ENCODE data around the gene P2RY8. TPM values are rescaled to one million over a fixed set of nuclear protein-coding genes. Genes with fewer than 3 reads are reported as not detected.

P2RY8 gene
- polyA plus RNA-seq, 3 donors: 18.9 to 40.0 (median 33.3) TPM

GRCh38 chrX:1425381-1425780 is 111.6 kb downstream of the P2RY8 start:
- intact Hi-C loops (cut with micrococcal nuclease): no loop called here
- no peak overlapping the region for H3K27ac Mint-ChIP-seq
- peaks cover 15 to 25% of the 10 kb centered on the region in 2 donors for H3K36me3 ChIP-seq (replicated peaks in 1 of 2; ENCODE audit: control insufficient read depth in 1 of 2, insufficient read depth in 2 of 2, low read length in 2 of 2)

GRCh38 chrX:1424147-1424851 is 112.7 kb downstream of the P2RY8 start:
- intact Hi-C loops (cut with micrococcal nuclease): no loop called here
- Histone ChIP-seq H3K27ac (ENCODE audit: low read depth in 1 of 2, low read length in 2 of 2) (no peak overlapping the region), H3K9ac (ENCODE audit: insufficient read depth, low read length, poor library complexity, severe bottlenecking) (no peak overlapping the region), H3K4me1 (ENCODE audit: control insufficient read depth in 1 of 2, insufficient read depth in 2 of 2, low read length in 2 of 2) (no peaks in the 10 kb centered on the region), H3K36me3 (replicated peaks in 1 of 2; ENCODE audit: control insufficient read depth in 1 of 2, insufficient read depth in 2 of 2, low read length in 2 of 2) (peaks cover 15 to 25% of the 10 kb centered on the region in 2 donors), H3K4me3 (replicated peaks in 1 of 3; ENCODE audit: low read depth in 2 of 3, low read length in 3 of 3) (no peak overlapping the region), H3K27me3 (ENCODE audit: control insufficient read depth in 2 of 2, insufficient read depth in 2 of 2, low read length in 2 of 2) (no peaks in the 10 kb centered on the region), H3K4me2 (replicated peaks; ENCODE audit: extremely low read depth, low read length, poor library complexity, severe bottlenecking) (no peak overlapping the region), H3K9me3 (replicated peaks in 1 of 2; ENCODE audit: control insufficient read depth in 1 of 2, insufficient read depth in 1 of 2, low read length in 2 of 2) (peaks cover 32 to 36% of the 10 kb centered on the region in 2 donors), H4K20me1 (ENCODE audit: insufficient read depth, low read length) (no peaks in the 10 kb centered on the region), H2AFZ (ENCODE audit: insufficient read depth, low read depth, low read length, poor library complexity, severe bottlenecking) (no peak overlapping the region), H3K79me2 (ENCODE audit: insufficient read depth, low read length) (no peaks in the 10 kb centered on the region)
- no peak overlapping the region for H3K27ac Mint-ChIP-seq
- H3K9me3 Mint-ChIP-seq: peaks cover 24 to 37% (median 32%) of the 10 kb centered on the region in 7 donors
- H3K4me1 Mint-ChIP-seq: no peaks in the 10 kb centered on the region
- H3K4me3 Mint-ChIP-seq: no peak overlapping the region
- TF ChIP-seq CTCF (IDR thresholded peaks at IDR 0.05): no peak
- no peak for DNase-seq
- peaks cover 37 to 65% of the 10 kb centered on the region in 2 donors for H3K36me3 Mint-ChIP-seq
- peaks cover 0 to 3% (median 1%) of the 10 kb centered on the region in 3 donors for H3K27me3 Mint-ChIP-seq (ENCODE audit: low read depth in 3 of 3)
- WGBS (ENCODE audit: insufficient coverage): 83% methylated on average over 9 of the region's 9 CpGs

More at GRCh38 chrX:1425381-1425780, 111.6 kb downstream of the P2RY8 start:
- Histone ChIP-seq H3K79me2 (ENCODE audit: insufficient read depth, low read length) (no peaks in the 10 kb centered on the region), H4K20me1 (ENCODE audit: insufficient read depth, low read length) (no peaks in the 10 kb centered on the region), H3K27me3 (ENCODE audit: control insufficient read depth in 2 of 2, insufficient read depth in 2 of 2, low read length in 2 of 2) (no peaks in the 10 kb centered on the region), H3K4me1 (ENCODE audit: control insufficient read depth in 1 of 2, insufficient read depth in 2 of 2, low read length in 2 of 2) (no peaks in the 10 kb centered on the region), H3K9me3 (replicated peaks in 1 of 2; ENCODE audit: control insufficient read depth in 1 of 2, insufficient read depth in 1 of 2, low read length in 2 of 2) (peaks cover 32 to 36% of the 10 kb centered on the region in 2 donors), H3K9ac (ENCODE audit: insufficient read depth, low read length, poor library complexity, severe bottlenecking) (no peak overlapping the region), H3K4me3 (replicated peaks in 1 of 3; ENCODE audit: low read depth in 2 of 3, low read length in 3 of 3) (no peak overlapping the region), H3K27ac (ENCODE audit: low read depth in 1 of 2, low read length in 2 of 2) (no peak overlapping the region), H3K4me2 (replicated peaks; ENCODE audit: extremely low read depth, low read length, poor library complexity, severe bottlenecking) (no peak overlapping the region), H2AFZ (ENCODE audit: insufficient read depth, low read depth, low read length, poor library complexity, severe bottlenecking) (no peak overlapping the region)
- H3K4me3 Mint-ChIP-seq: no peak overlapping the region
- H3K36me3 Mint-ChIP-seq: peaks cover 37 to 69% of the 10 kb centered on the region in 2 donors
- no peaks in the 10 kb centered on the region for H3K4me1 Mint-ChIP-seq
- H3K27me3 Mint-ChIP-seq (ENCODE audit: low read depth in 3 of 3): peaks cover 0 to 2% (median 1%) of the 10 kb centered on the region in 3 donors
- 88% methylated on average over 8 of the region's 10 CpGs for WGBS (ENCODE audit: insufficient coverage)
- TF ChIP-seq CTCF (IDR thresholded peaks at IDR 0.05): no peak
- DNase-seq: no peak
- H3K9me3 Mint-ChIP-seq: peaks cover 24 to 36% (median 32%) of the 10 kb centered on the region in 7 donors

All from CD14-positive monocyte (primary cell).